A673 (cell line): ENCODE results near the gene TSPAN31. TPM values are rescaled to one million over a fixed set of nuclear protein-coding genes. Genes with fewer than 3 reads are reported as not detected.

Experiments used
- BruUV-seq: library from RNA; stranded (reverse); fragments of 400-500 nt; replicated peaks from 2 replicates; lab custom pipeline; 2021; lab: Mats Ljungman, UMichigan
- CTCF ChIA-PET: fragments of 300-600 bp; sonication (Branson Sonifier 250); formaldehyde crosslinking; loops from one replicate; lab custom pipeline; 2022; ENCODE audit warnings: antibody characterized with exemption; lab: Charles Lee
- POLR2A ChIA-PET: fragments of 300-600 bp; sonication (Branson Sonifier 250); formaldehyde crosslinking; loops from one replicate; lab custom pipeline; 2022; ENCODE audit warnings: antibody characterized with exemption; ENCODE audit not compliant: low non-redundant PET; lab: Charles Lee
- DNase-seq: peaks from one replicate; pipeline ENCODE4 v3.0.0-alpha.2; 2015; ENCODE audit warnings: low spot score
- H3K27ac ChIP-seq: fragments of 200-600 bp; sonication (generic); 2 replicates; pipeline ENCODE4 v1.5.1; 2016; ENCODE audit warnings: mixed run types, low read depth, mild to moderate bottlenecking, mixed read lengths, antibody characterized with exemption, low read length; ENCODE audit not compliant: poor library complexity, severe bottlenecking
- H3K27me3 ChIP-seq: fragments of 200-600 bp; sonication (generic); replicated peaks from 2 replicates; pipeline ENCODE4 v1.6.1; 2017; ENCODE audit warnings: mixed run types, low read depth, mild to moderate bottlenecking, mixed read lengths, antibody characterized with exemption, low read length; ENCODE audit not compliant: insufficient read depth, poor library complexity
- H3K36me3 ChIP-seq: fragments of 200-600 bp; sonication (generic); 2 replicates; pipeline ENCODE4 v1.6.1; 2016; ENCODE audit warnings: mixed run types, mild to moderate bottlenecking, mixed read lengths, antibody characterized with exemption, low read length; ENCODE audit not compliant: insufficient read depth, poor library complexity, severe bottlenecking
- H3K4me1 ChIP-seq: fragments of 200-600 bp; sonication (generic); 2 replicates; pipeline ENCODE4 v1.6.1; 2017; ENCODE audit warnings: mixed run types, mild to moderate bottlenecking, mixed read lengths, antibody characterized with exemption, low read length; ENCODE audit not compliant: insufficient read depth, poor library complexity, severe bottlenecking
- H3K4me3 ChIP-seq: fragments of 200-600 bp; sonication (generic); 2 replicates; pipeline ENCODE4 v1.5.1; 2016; ENCODE audit warnings: low read depth, mixed run types, mild to moderate bottlenecking, mixed read lengths, low read length; ENCODE audit not compliant: poor library complexity, severe bottlenecking
- H3K9me3 ChIP-seq: fragments of 200-600 bp; sonication (generic); 2 replicates; pipeline ENCODE4 v1.6.1; 2016; ENCODE audit warnings: mixed run types, low read depth, mild to moderate bottlenecking, mixed read lengths, antibody characterized with exemption, low read length; ENCODE audit not compliant: poor library complexity, severe bottlenecking
- CTCF ChIP-seq: fragments of 300-800, 200-600 bp; sonication (generic); conservative IDR thresholded peaks from 2 replicates; pipeline ENCODE4 v1.5.1; 2017; ENCODE audit warnings: low read depth, mild to moderate bottlenecking, antibody characterized with exemption, low read length, moderate library complexity, mixed read lengths
- EZH2 ChIP-seq: fragments of 200-600 bp; sonication (generic); IDR thresholded peaks from 2 replicates; pipeline ENCODE4 v1.6.1; 2017; ENCODE audit warnings: borderline replicate concordance, low read depth, mild to moderate bottlenecking, mixed read lengths, antibody characterized with exemption, low read length; ENCODE audit not compliant: poor library complexity, severe bottlenecking
- intact Hi-C: fragments of 100-400 bp; cut with micrococcal nuclease; formaldehyde crosslinking; loops from one replicate; pipeline ENCODE4 v1.10.0; 2022; ENCODE audit not compliant: unreplicated experiment
- total RNA-seq: library from RNA; stranded (reverse); gene quantifications from 2 replicates; pipeline ENCODE4 v1.2.3, GENCODE V29; 2021

Gene TSPAN31
- total RNA-seq, 1 experiment from 2014 or later, result 8.9 TPM

- CTCF ChIA-PET, result interaction anchor here (2.4 kb wide), 1 partner anchor 8 kb away, joined by 17 read pairs; no protein-coding TSS in a partner anchor
These were observed 17.0 kb upstream of the TSPAN31 start for GRCh38 chr12:57727758-57728395.

GRCh38 chr12:57729321-57729844, 15.5 kb upstream of the TSPAN31 start:
- Histone ChIP-seq H3K36me3 (no peaks in the 10 kb centered on the region), H3K4me3 (no peak overlapping the region), H3K27ac (no peak overlapping the region), H3K4me1 (peaks cover 7% of the 10 kb centered on the region), H3K9me3 (no peaks in the 10 kb centered on the region), H3K27me3 (no peaks in the 10 kb centered on the region)
- ChIA-PET CTCF (no interaction called here), POLR2A (no interaction called here)
- no peak for DNase-seq
- no TSS peak for BruUV-seq
- intact Hi-C loops, result loop anchor here (5.0 kb wide), 1 partner anchor 147 kb away; no protein-coding TSS in a partner anchor
- TF ChIP-seq EZH2, result no peak
- no peak for TF ChIP-seq CTCF

More at GRCh38 chr12:57727758-57728395, 17.0 kb upstream of the TSPAN31 start:
- DNase-seq, result no peak
- no TSS peak for BruUV-seq
- intact Hi-C loops, result loop anchor here (5.0 kb wide), 1 partner anchor 146 kb away; no protein-coding TSS in a partner anchor
- Histone ChIP-seq H3K4me1 (peaks cover 7% of the 10 kb centered on the region), H3K27me3 (no peaks in the 10 kb centered on the region), H3K27ac (no peak overlapping the region), H3K36me3 (no peaks in the 10 kb centered on the region), H3K9me3 (no peaks in the 10 kb centered on the region), H3K4me3 (no peak overlapping the region)
- TF ChIP-seq CTCF, result no peak
- POLR2A ChIA-PET, result no interaction called here

- no peaks in the 10 kb centered on the region for H3K36me3 ChIP-seq
- CTCF ChIA-PET, result no interaction called here
- no peak for TF ChIP-seq EZH2
- no peak for TF ChIP-seq CTCF
- no peaks in the 10 kb centered on the region for H3K9me3 ChIP-seq
- H3K4me1 ChIP-seq, result peaks cover 7% of the 10 kb centered on the region
- POLR2A ChIA-PET, result no interaction called here
- BruUV-seq, result no TSS peak
- intact Hi-C loops, result no loop called here
- H3K27ac ChIP-seq, result no peak overlapping the region
- no peaks in the 10 kb centered on the region for H3K27me3 ChIP-seq
- no peak for DNase-seq
- H3K4me3 ChIP-seq, result no peak overlapping the region
These were observed 14.3 kb upstream of the TSPAN31 start for GRCh38 chr12:57730336-57731067.
